MM.1S (cell line): ENCODE results near the gene GDPGP1.
"Not testable (repeated sequence)": the region's sequence is repeated elsewhere in the genome, so short reads cannot be mapped to it uniquely, and the experiment has no call there.

ENCODE experiments used
- DNase-seq: peaks from one replicate; pipeline ENCODE4 v3.0.0-alpha.2; 2015
- H2AFZ ChIP-seq: fragments of 300-600 bp; sonication (generic); 2 replicates; pipeline ENCODE4 v1.6.0; 2016; ENCODE audit warnings: antibody characterized with exemption, low read length
- H3F3A ChIP-seq: fragments of 300-600 bp; sonication (generic); 2 replicates; pipeline ENCODE4 v1.6.1; 2016; ENCODE audit warnings: mild to moderate bottlenecking, antibody characterized with exemption, low read length, moderate library complexity, mixed read lengths; ENCODE audit not compliant: insufficient read depth
- H3K27ac ChIP-seq: fragments of 300-600 bp; sonication (generic); 2 replicates; pipeline ENCODE4 v1.5.1; 2016; ENCODE audit warnings: mild to moderate bottlenecking, low read length
- H3K27me3 ChIP-seq: fragments of 300-600 bp; sonication (generic); replicated peaks from 2 replicates; pipeline ENCODE4 v1.6.0; 2016; ENCODE audit warnings: low read length; ENCODE audit not compliant: insufficient read depth
- H3K36me3 ChIP-seq: fragments of 300-600 bp; sonication (generic); replicated peaks from 2 replicates; pipeline ENCODE4 v1.6.1; 2016; ENCODE audit warnings: mild to moderate bottlenecking, low read length, mixed read lengths; ENCODE audit not compliant: insufficient read depth
- H3K4me1 ChIP-seq: fragments of 300-600 bp; sonication (generic); 2 replicates; pipeline ENCODE4 v1.6.1; 2016; ENCODE audit warnings: low read length, mixed read lengths
- H3K4me2 ChIP-seq: fragments of 300-600 bp; sonication (generic); 2 replicates; pipeline ENCODE4 v1.6.0; 2016; ENCODE audit warnings: low read depth, low read length
- H3K4me3 ChIP-seq: fragments of 300-600 bp; sonication (generic); 2 replicates; pipeline ENCODE4 v1.5.1; 2016; ENCODE audit warnings: low read length, mixed read lengths
- H3K79me2 ChIP-seq: fragments of 300-600 bp; sonication (generic); 2 replicates; pipeline ENCODE4 v1.6.1; 2016; ENCODE audit warnings: mixed run types, low read length, mixed read lengths
- H3K9ac ChIP-seq: fragments of 300-600 bp; sonication (generic); 2 replicates; pipeline ENCODE4 v1.6.1; 2016; ENCODE audit warnings: low read length, mixed read lengths
- H3K9me2 ChIP-seq: fragments of 300-600 bp; sonication (generic); replicated peaks from 2 replicates; pipeline ENCODE4 v1.6.1; 2016; ENCODE audit warnings: mild to moderate bottlenecking, low read length, mixed read lengths; ENCODE audit not compliant: insufficient read depth
- H3K9me3 ChIP-seq: fragments of 300-600 bp; sonication (generic); replicated peaks from 2 replicates; pipeline ENCODE4 v1.6.1; 2016; ENCODE audit warnings: mild to moderate bottlenecking, low read length, mixed read lengths; ENCODE audit not compliant: insufficient read depth
- H4K20me1 ChIP-seq: fragments of 300-600 bp; sonication (generic); 2 replicates; pipeline ENCODE4 v1.6.1; 2016; ENCODE audit warnings: mild to moderate bottlenecking, low read length, moderate library complexity, mixed read lengths; ENCODE audit not compliant: insufficient read depth
- EZH2 ChIP-seq: fragments of 300-600 bp; sonication (generic); optimal IDR thresholded peaks from 2 replicates; pipeline ENCODE3; 2017; ENCODE audit warnings: low read depth, mild to moderate bottlenecking, antibody characterized with exemption, low read length, mixed read lengths
- EZH2phosphoT487 ChIP-seq: fragments of 300-600 bp; sonication (generic); IDR thresholded peaks from 2 replicates; pipeline ENCODE4 v1.6.1; 2018; ENCODE audit warnings: antibody characterized with exemption, low read length
- TF ChIP-seq, protein P1 (sequence below): fragments of 300-600 bp; sonication (generic); IDR thresholded peaks from 2 replicates; pipeline ENCODE4 v1.5.1; 2016; ENCODE audit warnings: antibody characterized with exemption, low read length, mixed read lengths

The GDPGP1 gene

DNA sequence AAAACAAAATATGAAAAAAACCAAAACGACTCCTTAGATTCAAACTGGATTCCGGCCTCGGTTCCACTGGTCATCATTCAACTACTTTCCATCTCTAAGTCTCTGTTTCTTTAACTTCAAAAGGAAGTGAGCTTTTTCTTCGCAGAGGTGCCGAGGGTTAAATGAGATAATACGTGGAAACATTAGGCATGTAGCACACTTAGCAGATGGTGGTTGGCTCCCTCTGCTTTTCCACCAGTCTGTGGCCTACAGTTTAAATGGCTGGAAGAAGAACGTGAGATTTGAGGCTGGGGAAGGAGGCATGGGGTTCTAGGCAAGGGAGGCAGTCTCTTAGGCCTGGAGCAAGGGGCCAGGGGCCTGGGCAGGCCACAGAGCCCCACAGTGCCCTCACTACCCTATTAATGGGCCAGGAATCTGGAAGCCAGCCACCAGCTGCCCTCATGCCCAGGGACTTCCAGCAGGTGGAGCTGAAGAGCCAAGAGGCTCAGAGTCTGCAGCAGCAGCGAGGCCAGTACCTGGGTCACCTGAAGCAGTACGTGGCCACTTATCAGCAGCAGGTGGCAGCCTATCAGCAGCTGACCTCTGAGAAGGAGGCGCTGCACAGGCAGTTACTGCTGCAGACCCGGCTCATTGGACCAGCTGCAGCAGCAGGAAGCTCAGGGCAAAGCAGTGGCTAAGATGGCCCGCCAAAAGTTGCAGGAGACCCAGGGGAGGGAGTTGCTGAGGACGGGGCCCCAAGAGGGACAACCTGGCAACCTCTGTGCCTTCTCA, 59.2 kb downstream of the GDPGP1 start:
- H3K36me3 ChIP-seq, H3K79me2 ChIP-seq, H3K27ac ChIP-seq, H3K4me1 ChIP-seq, H3K9me2 ChIP-seq, H4K20me1 ChIP-seq, H3K4me3 ChIP-seq, H3K9ac ChIP-seq, H3K9me3 ChIP-seq: not testable (repeated sequence)
- peaks cover 10% of the 10 kb centered on the region for H3K27me3 ChIP-seq
- TF ChIP-seq, protein P1, sequence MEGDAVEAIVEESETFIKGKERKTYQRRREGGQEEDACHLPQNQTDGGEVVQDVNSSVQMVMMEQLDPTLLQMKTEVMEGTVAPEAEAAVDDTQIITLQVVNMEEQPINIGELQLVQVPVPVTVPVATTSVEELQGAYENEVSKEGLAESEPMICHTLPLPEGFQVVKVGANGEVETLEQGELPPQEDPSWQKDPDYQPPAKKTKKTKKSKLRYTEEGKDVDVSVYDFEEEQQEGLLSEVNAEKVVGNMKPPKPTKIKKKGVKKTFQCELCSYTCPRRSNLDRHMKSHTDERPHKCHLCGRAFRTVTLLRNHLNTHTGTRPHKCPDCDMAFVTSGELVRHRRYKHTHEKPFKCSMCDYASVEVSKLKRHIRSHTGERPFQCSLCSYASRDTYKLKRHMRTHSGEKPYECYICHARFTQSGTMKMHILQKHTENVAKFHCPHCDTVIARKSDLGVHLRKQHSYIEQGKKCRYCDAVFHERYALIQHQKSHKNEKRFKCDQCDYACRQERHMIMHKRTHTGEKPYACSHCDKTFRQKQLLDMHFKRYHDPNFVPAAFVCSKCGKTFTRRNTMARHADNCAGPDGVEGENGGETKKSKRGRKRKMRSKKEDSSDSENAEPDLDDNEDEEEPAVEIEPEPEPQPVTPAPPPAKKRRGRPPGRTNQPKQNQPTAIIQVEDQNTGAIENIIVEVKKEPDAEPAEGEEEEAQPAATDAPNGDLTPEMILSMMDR: peak; percentile 82
- H2AFZ ChIP-seq: 0 out of 2 replicates have a peak overlapping the region, but pooled peaks have one; percentile 38
- H3K4me2 ChIP-seq: peak overlapping the region; percentile 55; the same call in 1 of the 2 replicates
- peak; percentile 83 for DNase-seq
- peaks cover 11% of the 10 kb centered on the region for H3F3A ChIP-seq

DNA sequence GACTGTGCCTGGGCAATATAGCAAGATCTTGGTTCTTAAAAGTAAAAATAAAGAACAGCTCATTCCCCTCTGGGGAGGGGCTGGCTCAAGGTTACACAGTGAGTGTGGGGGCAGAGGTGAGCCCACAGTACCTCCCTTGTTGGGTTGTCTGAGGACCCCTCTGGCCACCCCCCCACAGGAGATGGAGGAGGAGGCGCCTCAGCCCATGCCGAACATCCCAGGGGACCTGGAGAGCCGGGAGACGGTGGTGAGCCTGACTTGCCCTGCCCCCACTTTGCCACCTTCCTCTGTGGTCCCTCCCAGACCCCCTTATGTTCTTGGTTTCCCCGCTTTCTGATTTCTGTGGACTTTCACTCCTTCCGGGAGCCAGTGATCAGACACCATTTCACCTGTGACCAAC, 60.1 kb downstream of the GDPGP1 start:
- Histone ChIP-seq H3K4me3 (no peak overlapping the region), H3K4me2 (no peak overlapping the region), H3F3A (peaks cover 12% of the 10 kb centered on the region), H3K9ac (no peak overlapping the region), H3K9me2 (no peaks in the 10 kb centered on the region), H4K20me1 (no peaks in the 10 kb centered on the region), H2AFZ (no peak overlapping the region), H3K79me2 (no peaks in the 10 kb centered on the region), H3K4me1 (peaks cover 5% of the 10 kb centered on the region; the same call in 1 of the 2 replicates), H3K36me3 (no peaks in the 10 kb centered on the region), H3K27me3 (peaks cover 10% of the 10 kb centered on the region), H3K9me3 (no peaks in the 10 kb centered on the region), H3K27ac (no peak overlapping the region)
- DNase-seq: no peak
- TF ChIP-seq EZH2phosphoT487: no peak
- TF ChIP-seq, protein P1: no peak
- no peak for TF ChIP-seq EZH2

GRCh38 chr15:90294601-90295269, 60.7 kb downstream of the GDPGP1 start:
- no peaks in the 10 kb centered on the region for H3K9me3 ChIP-seq
- H3K36me3 ChIP-seq: no peaks in the 10 kb centered on the region
- H3K4me1 ChIP-seq: peaks cover 5% of the 10 kb centered on the region; the same call in 1 of the 2 replicates
- no peak overlapping the region for H3K4me2 ChIP-seq
- H3F3A ChIP-seq: peaks cover 12% of the 10 kb centered on the region
- H3K9ac ChIP-seq: no peak overlapping the region
- H4K20me1 ChIP-seq: no peaks in the 10 kb centered on the region
- no peak for DNase-seq
- no peak overlapping the region for H3K27ac ChIP-seq
- no peaks in the 10 kb centered on the region for H3K79me2 ChIP-seq
- peaks cover 10% of the 10 kb centered on the region for H3K27me3 ChIP-seq
- no peak for TF ChIP-seq EZH2phosphoT487
- TF ChIP-seq, protein P1: no peak
- TF ChIP-seq EZH2: no peak
- no peak overlapping the region for H3K4me3 ChIP-seq
- no peaks in the 10 kb centered on the region for H3K9me2 ChIP-seq
- no peak overlapping the region for H2AFZ ChIP-seq
